H1 (cell line): ENCODE data around the gene LIPE. TPM values are rescaled to one million over a fixed set of nuclear protein-coding genes. Genes with fewer than 3 reads are reported as not detected.

ENCODE experiments used
- CTCF ChIA-PET: fragments of 300-600 bp; sonication (Branson Sonifier 250); formaldehyde crosslinking; loops from one replicate; lab custom pipeline; 2021; ENCODE audit not compliant: partially characterized antibody; lab: Charles Lee
- POLR2A ChIA-PET: fragments of 300-600 bp; sonication (Branson Sonifier 250); formaldehyde crosslinking; loops from one replicate; lab custom pipeline; 2021; ENCODE audit warnings: inconsistent platforms; ENCODE audit not compliant: partially characterized antibody; lab: Charles Lee
- DNase-seq, 2 experiments: peaks; one replicate each; pipeline versions ENCODE4 v3.0.0 to v3.0.0-alpha.2; 2010 to 2022; ENCODE audit warnings: low spot score in 2 of 2, low read depth in 1 of 2, mixed read lengths in 1 of 2
- FAIRE-seq: peaks from 2 replicates; lab custom pipeline; 2011; peaks lifted over from hg19 to GRCh38; lab: Jason Lieb, UNC
- H2AFZ ChIP-seq: 2 replicates; pipeline ENCODE4 v1.8.1; 2012; ENCODE audit warnings: low read length, inconsistent platforms
- H2AK5ac ChIP-seq: 2 replicates; pipeline ENCODE4 v1.6.1; 2013; ENCODE audit warnings: low read depth, low read length
- H2BK120ac ChIP-seq: replicated peaks from 2 replicates; pipeline ENCODE3; 2013; ENCODE audit warnings: low read depth, low read length, inconsistent platforms
- H2BK12ac ChIP-seq: 2 replicates; pipeline ENCODE4 v1.6.1; 2013; ENCODE audit warnings: low read depth, low read length
- H2BK15ac ChIP-seq: 2 replicates; pipeline ENCODE4 v1.6.1; 2013; ENCODE audit warnings: low read length
- H2BK20ac ChIP-seq: 2 replicates; pipeline ENCODE4 v1.6.1; 2013; ENCODE audit warnings: low read length
- H2BK5ac ChIP-seq: 2 replicates; pipeline ENCODE4 v1.6.1; 2013; ENCODE audit warnings: low read depth, low read length
- H3K14ac ChIP-seq: 2 replicates; pipeline ENCODE4 v1.6.1; 2013; ENCODE audit warnings: inconsistent platforms; ENCODE audit not compliant: insufficient read length
- H3K18ac ChIP-seq: 2 replicates; pipeline ENCODE4 v1.6.1; 2013; ENCODE audit warnings: low read length; ENCODE audit errors: extremely low read depth
- H3K23ac ChIP-seq: 2 replicates; pipeline ENCODE4 v1.6.1; 2013; ENCODE audit warnings: inconsistent platforms; ENCODE audit not compliant: insufficient read length
- H3K23me2 ChIP-seq: 2 replicates; pipeline ENCODE4 v1.6.1; 2013; ENCODE audit warnings: low read depth, low read length
- H3K27ac ChIP-seq: 2 replicates; pipeline ENCODE4 v1.6.1; 2011; ENCODE audit warnings: low read depth, low read length, inconsistent platforms
- H3K27me3 ChIP-seq, 4 experiments: replicated peaks in 1 of 4; 1 replicate in 1 of 4; 2 replicates in 3 of 4; pipeline versions ENCODE4 v1.6.1 to v1.8.1; 2011 to 2013; ENCODE audit warnings: low read length in 3 of 4, mild to moderate bottlenecking in 3 of 4, inconsistent platforms in 2 of 4, mixed read lengths in 2 of 4, moderate library complexity in 1 of 4; ENCODE audit not compliant: control insufficient read depth in 3 of 4, insufficient read depth in 3 of 4; ENCODE audit errors: extremely low read depth in 1 of 4
- H3K36me3 ChIP-seq, 4 experiments: 2 replicates each; pipeline versions ENCODE4 v1.6.1 to v1.8.1; 2011 to 2013; ENCODE audit warnings: mild to moderate bottlenecking in 4 of 4, low read length in 3 of 4, moderate library complexity in 2 of 4, control low read depth in 1 of 4, inconsistent platforms in 1 of 4; ENCODE audit not compliant: insufficient read depth in 4 of 4, control insufficient read depth in 2 of 4
- H3K4ac ChIP-seq: replicated peaks from 2 replicates; pipeline ENCODE3; 2013; ENCODE audit warnings: low read length, low read depth, mixed read lengths, inconsistent platforms; ENCODE audit not compliant: insufficient read length
- H3K4me1 ChIP-seq, 4 experiments: replicated peaks in 1 of 4; 1 replicate in 1 of 4; 2 replicates in 3 of 4; pipeline versions ENCODE4 v1.6.1 to v1.8.1; 2011 to 2013; ENCODE audit warnings: low read length in 3 of 4, inconsistent platforms in 2 of 4, mixed read lengths in 1 of 4; ENCODE audit not compliant: insufficient read depth in 4 of 4, control insufficient read depth in 3 of 4
- H3K4me2 ChIP-seq, 2 experiments: 2 replicates each; pipeline versions ENCODE4 v1.6.1 to v1.8.1; 2011 to 2013; ENCODE audit warnings: low read depth in 2 of 2, low read length in 2 of 2, control low read depth in 1 of 2, inconsistent platforms in 1 of 2, mild to moderate bottlenecking in 1 of 2; ENCODE audit not compliant: insufficient read depth in 1 of 2
- H3K4me3 ChIP-seq, 4 experiments: fragments of 200-600, 300-600 bp in 1 of 4; sonication (generic), shearing (Covaris generic), sonication (Bioruptor Twin) in 1 of 4; 2 replicates each; pipeline versions ENCODE4 v1.5.1 to v1.8.1; 2011 to 2016; ENCODE audit warnings: low read length in 4 of 4, low read depth in 3 of 4, control low read depth in 2 of 4, inconsistent platforms in 2 of 4, mild to moderate bottlenecking in 2 of 4, mixed read lengths in 1 of 4, moderate library complexity in 1 of 4; ENCODE audit not compliant: insufficient read depth in 2 of 4; ENCODE audit errors: extremely low read depth in 1 of 4
- H3K56ac ChIP-seq: replicated peaks from 2 replicates; pipeline ENCODE3; 2013; ENCODE audit warnings: low read depth, mild to moderate bottlenecking, mixed read lengths, low read length, inconsistent platforms; ENCODE audit not compliant: insufficient read length
- H3K79me1 ChIP-seq: 2 replicates; pipeline ENCODE4 v1.6.1; 2013; ENCODE audit warnings: low read depth, low read length, control low read depth
- H3K79me2 ChIP-seq, 2 experiments: 2 replicates each; pipeline versions ENCODE4 v1.6.1 to v1.8.1; 2012 to 2013; ENCODE audit warnings: low read length in 2 of 2, mild to moderate bottlenecking in 2 of 2, inconsistent platforms in 1 of 2; ENCODE audit not compliant: insufficient read depth in 2 of 2, control insufficient read depth in 1 of 2
- H3K9ac ChIP-seq, 4 experiments: replicated peaks in 1 of 4; 1 replicate in 1 of 4; 2 replicates in 3 of 4; pipeline versions ENCODE4 v1.6.1 to v1.8.1; 2011 to 2013; ENCODE audit warnings: low read depth in 3 of 4, low read length in 3 of 4, control low read depth in 2 of 4, mild to moderate bottlenecking in 2 of 4, moderate library complexity in 2 of 4, inconsistent platforms in 1 of 4; ENCODE audit errors: extremely low read depth in 1 of 4
- H3K9me3 ChIP-seq, 2 experiments: 2 replicates each; pipeline versions ENCODE4 v1.6.1 to v1.8.1; 2012 to 2013; ENCODE audit warnings: mild to moderate bottlenecking in 2 of 2, moderate library complexity in 2 of 2, control low read depth in 1 of 2, inconsistent platforms in 1 of 2, low read depth in 1 of 2, low read length in 1 of 2, mixed read lengths in 1 of 2; ENCODE audit not compliant: insufficient read depth in 2 of 2
- H4K20me1 ChIP-seq, 2 experiments: replicated peaks in 1 of 2; 2 replicates each; pipeline versions ENCODE3 to v1.8.1; 2011 to 2013; ENCODE audit warnings: inconsistent platforms in 2 of 2, low read length in 2 of 2, mild to moderate bottlenecking in 1 of 2; ENCODE audit not compliant: insufficient read depth in 2 of 2, control insufficient read depth in 1 of 2
- H4K5ac ChIP-seq: 2 replicates; pipeline ENCODE4 v1.6.1; 2013; ENCODE audit warnings: low read length, low read depth, mixed read lengths, inconsistent platforms; ENCODE audit not compliant: insufficient read length
- H4K8ac ChIP-seq: 2 replicates; pipeline ENCODE4 v1.8.0; 2013; ENCODE audit warnings: mild to moderate bottlenecking, moderate library complexity, low read length, inconsistent platforms; ENCODE audit not compliant: insufficient read depth; ENCODE audit errors: extremely low read depth
- H4K91ac ChIP-seq: replicated peaks from 2 replicates; pipeline ENCODE3; 2013; ENCODE audit warnings: low read length, mixed read lengths, inconsistent platforms; ENCODE audit not compliant: insufficient read length
- CHD1 ChIP-seq: IDR thresholded peaks from 2 replicates; pipeline ENCODE4 v1.6.1; 2012; ENCODE audit warnings: low read depth, low read length, improper control_type of control experiment
- EP300 ChIP-seq, 2 experiments: IDR thresholded peaks; 1 replicate in 1 of 2; 2 replicates in 1 of 2; pipeline ENCODE4 v1.6.1; 2011 to 2012; ENCODE audit warnings: low read depth in 2 of 2, low read length in 2 of 2, mild to moderate bottlenecking in 2 of 2, borderline replicate concordance in 1 of 2, inconsistent platforms in 1 of 2, moderate library complexity in 1 of 2
- NRF1 ChIP-seq: IDR thresholded peaks from 2 replicates; pipeline ENCODE4 v1.6.1; 2011; ENCODE audit warnings: mild to moderate bottlenecking, low read depth, low read length, improper control_type of control experiment
- whole genome bisulfite sequencing, 2 experiments: shearing (Covaris generic) in 1 of 2; methylation state at CpG; one replicate each; pipeline versions ENCODE4 v1.1.6 to v1.1.7; 2013 to 2015; ENCODE audit warnings: low lambda C conversion rate in 2 of 2, mixed read lengths in 2 of 2, inconsistent platforms in 1 of 2, low coverage in 1 of 2, missing lambda C conversion rate in 1 of 2; ENCODE audit not compliant: insufficient replicate concordance in 2 of 2, insufficient coverage in 1 of 2, insufficient read length in 1 of 2; ENCODE audit errors: extremely low coverage in 1 of 2, missing lambda C conversion rate in 1 of 2; 5-methylcytosine and 5-hydroxymethylcytosine counted together
- polyA plus RNA-seq, 7 experiments: library from polyadenylated mRNA; depleted of rRNA in 3 of 7; stranded (reverse) in 5 of 7; unstranded in 2 of 7; fragments of >200 nt in 5 of 7; fragments of 200-250 nt in 2 of 7; gene quantifications; 1 replicate in 5 of 7; 2 replicates in 1 of 7; 4 replicates in 1 of 7; pipeline versions ENCODE4 v1.2.1 to v1.2.3, GENCODE V29; 2011 to 2013; ENCODE audit warnings: missing spikeins in 2 of 7, mixed read lengths in 2 of 7
- total RNA-seq: library from RNA; stranded (reverse); fragmentation: NEBNext Ultra II Directional; extraction: Animal tissue kit (Norgen Biotek cat#: 25700); gene quantifications from 2 replicates; pipeline ENCODE4 v1.2.1, GENCODE V29; 2021
- TF ChIP-seq, protein P1 (sequence below), 3 experiments: IDR thresholded peaks; 1 replicate in 2 of 3; 2 replicates in 1 of 3; pipeline versions ENCODE4 v1.5.1 to v1.6.1; 2011; ENCODE audit warnings: low read length in 3 of 3, mild to moderate bottlenecking in 3 of 3, inconsistent platforms in 2 of 3, low read depth in 1 of 3, moderate library complexity in 1 of 3; ENCODE audit not compliant: insufficient read depth in 1 of 3; ENCODE audit errors: control extremely low read depth in 1 of 3

The LIPE gene
- total and polyA plus RNA-seq, 2 of the 8 experiments (the other 6 are each of a cell fraction or from before 2014, with no cell fraction given) = 8.7 to 15.9 TPM

DNA sequence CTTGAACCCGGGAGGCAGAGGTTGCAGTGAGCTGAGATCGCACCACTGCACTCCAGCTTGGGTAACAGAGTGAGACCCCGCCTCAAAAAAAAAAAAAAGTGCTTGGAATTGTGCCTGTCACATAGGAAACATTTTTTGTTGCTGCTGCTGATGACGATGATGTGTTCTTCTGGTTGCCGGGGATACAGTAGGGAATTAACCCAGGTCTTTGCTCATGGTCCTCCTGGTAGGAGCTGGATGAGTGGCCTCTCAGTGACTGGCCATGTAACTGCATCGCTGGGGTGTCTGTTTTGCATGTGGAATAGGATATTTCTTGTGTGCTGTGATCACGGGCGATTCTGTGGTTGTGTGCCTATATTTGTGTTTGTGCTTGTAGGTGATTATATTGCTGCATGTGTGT, 32.4 kb downstream of the LIPE start:
- no peak overlapping the region for H2BK15ac ChIP-seq
- no peaks in the 10 kb centered on the region for H3K36me3 ChIP-seq
- H3K9me3 ChIP-seq = no peaks in the 10 kb centered on the region
- H3K27ac ChIP-seq = no peak overlapping the region
- peaks cover 7% of the 10 kb centered on the region; the same call in 1 of the 2 replicates for H3K23me2 ChIP-seq
- H3K4me2 ChIP-seq = no peak overlapping the region
- no peak overlapping the region for H3K18ac ChIP-seq
- FAIRE-seq (no peak), DNase-seq (no peak)
- no peak overlapping the region for H3K9ac ChIP-seq
- H2AK5ac ChIP-seq = no peak overlapping the region
- no peak overlapping the region for H3K4me3 ChIP-seq
- H3K14ac ChIP-seq = no peak overlapping the region
- H3K56ac ChIP-seq = no peak overlapping the region
- H4K20me1 ChIP-seq = peaks cover 0 to 12% of the 10 kb centered on the region in 2 experiments
- no peak overlapping the region for H4K8ac ChIP-seq
- H2BK12ac ChIP-seq = no peak overlapping the region
- no peak overlapping the region for H4K91ac ChIP-seq
- no peak overlapping the region for H2BK5ac ChIP-seq
- H4K5ac ChIP-seq = no peak overlapping the region
- H3K4ac ChIP-seq = no peak overlapping the region
- H3K79me2 ChIP-seq = peaks cover 0 to 6% of the 10 kb centered on the region in 2 experiments; a peak in 1 of 4 replicates
- 89% methylated on average over 8 of the region's 8 CpGs; no CpG with 5 or more reads in 1 of the 2 experiments for WGBS, 2 experiments
- H3K4me1 ChIP-seq = peaks cover 0 to 14% (median 8%) of the 10 kb centered on the region in 4 experiments; a peak in 5 of 7 replicates
- H3K27me3 ChIP-seq = peaks cover 0 to 6% (median 4%) of the 10 kb centered on the region in 4 experiments; a peak in 3 of 7 replicates
- POLR2A ChIA-PET = interaction anchor here (0.6 to 4.4 kb wide), 4 partner anchors 8 to 29 kb away, joined by 3 to 23 read pairs (median 10); no protein-coding TSS in a partner anchor
- H2BK120ac ChIP-seq = no peak overlapping the region
- no peak overlapping the region for H2AFZ ChIP-seq
- CTCF ChIA-PET = interaction anchor here (1.4 to 3.1 kb wide), 3 partner anchors 8 to 55 kb away, joined by 3 to 15 read pairs (median 8); no protein-coding TSS in a partner anchor
- H2BK20ac ChIP-seq = no peak overlapping the region
- H3K23ac ChIP-seq = no peak overlapping the region
- H3K79me1 ChIP-seq = peaks cover 7% of the 10 kb centered on the region
- TF ChIP-seq CHD1 (no peak), NRF1 (no peak), EP300 (IDR thresholded peaks at IDR 0.05; ENCODE audit: borderline replicate concordance in 1 of 2, low read depth in 2 of 2, low read length in 2 of 2) (no peak)
- TF ChIP-seq, protein P1, sequence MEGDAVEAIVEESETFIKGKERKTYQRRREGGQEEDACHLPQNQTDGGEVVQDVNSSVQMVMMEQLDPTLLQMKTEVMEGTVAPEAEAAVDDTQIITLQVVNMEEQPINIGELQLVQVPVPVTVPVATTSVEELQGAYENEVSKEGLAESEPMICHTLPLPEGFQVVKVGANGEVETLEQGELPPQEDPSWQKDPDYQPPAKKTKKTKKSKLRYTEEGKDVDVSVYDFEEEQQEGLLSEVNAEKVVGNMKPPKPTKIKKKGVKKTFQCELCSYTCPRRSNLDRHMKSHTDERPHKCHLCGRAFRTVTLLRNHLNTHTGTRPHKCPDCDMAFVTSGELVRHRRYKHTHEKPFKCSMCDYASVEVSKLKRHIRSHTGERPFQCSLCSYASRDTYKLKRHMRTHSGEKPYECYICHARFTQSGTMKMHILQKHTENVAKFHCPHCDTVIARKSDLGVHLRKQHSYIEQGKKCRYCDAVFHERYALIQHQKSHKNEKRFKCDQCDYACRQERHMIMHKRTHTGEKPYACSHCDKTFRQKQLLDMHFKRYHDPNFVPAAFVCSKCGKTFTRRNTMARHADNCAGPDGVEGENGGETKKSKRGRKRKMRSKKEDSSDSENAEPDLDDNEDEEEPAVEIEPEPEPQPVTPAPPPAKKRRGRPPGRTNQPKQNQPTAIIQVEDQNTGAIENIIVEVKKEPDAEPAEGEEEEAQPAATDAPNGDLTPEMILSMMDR (IDR thresholded peaks at IDR 0.05; ENCODE audit: control extremely low read depth in 1 of 3, insufficient read depth in 1 of 3, low read depth in 1 of 3, low read length in 3 of 3) = no peak
